ENCODE results near the gene SYCE3.

DNA sequence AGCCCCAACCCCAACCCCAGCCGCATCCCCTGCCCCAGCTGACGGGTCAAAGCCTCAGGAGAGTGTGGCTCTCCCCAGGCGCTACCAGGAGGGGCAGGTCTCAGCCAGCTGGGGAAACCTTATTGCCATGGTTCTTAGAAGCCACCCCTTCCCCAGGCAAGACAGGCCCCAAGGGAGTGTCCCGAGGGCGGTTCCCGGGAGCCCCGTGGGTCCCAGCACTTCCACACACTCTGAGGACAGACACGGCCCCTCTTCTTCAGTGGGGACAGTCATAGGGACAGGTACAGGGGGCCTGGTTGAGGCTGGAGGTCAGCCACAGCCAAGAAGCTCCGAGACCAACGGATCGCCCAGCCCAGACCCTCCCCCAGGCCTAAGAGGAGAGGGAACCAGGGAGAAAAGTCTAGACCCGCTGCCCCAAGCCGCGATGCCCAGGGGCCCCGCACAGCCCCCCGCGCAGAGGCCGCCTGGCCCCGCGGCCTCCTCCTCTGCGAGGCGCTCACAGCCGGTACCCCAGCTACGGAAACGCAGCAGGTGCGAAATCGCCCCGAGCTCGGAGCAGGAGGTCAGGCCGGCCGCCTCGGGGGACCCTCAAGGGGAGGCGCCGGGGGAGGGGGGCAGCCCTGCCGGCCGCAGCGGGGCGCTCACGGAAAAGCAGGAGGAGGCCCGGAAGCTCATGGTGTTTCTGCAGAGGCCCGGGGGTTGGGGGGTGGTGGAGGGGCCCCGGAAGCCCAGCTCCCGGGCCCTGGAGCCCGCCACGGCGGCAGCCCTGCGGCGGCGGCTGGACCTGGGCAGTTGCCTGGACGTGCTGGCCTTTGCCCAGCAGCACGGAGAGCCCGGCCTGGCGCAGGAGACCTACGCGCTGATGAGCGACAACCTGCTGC is 14.4 kb downstream of the SYCE3 start:
- TF ChIP-seq POLR2AphosphoS5 (IDR thresholded peaks at IDR 0.05; ENCODE audit: low read depth, low read length) (no peak), POLR2A (IDR thresholded peaks at IDR 0.05; ENCODE audit: low read depth, low read length) (no peak; the same call in 1 of the 2 replicates), TAF1 (IDR thresholded peaks at IDR 0.05; ENCODE audit: borderline replicate concordance, low read depth, low read length) (no peak)
